ENCODE data around the gene FOXP1.

FOXP1 gene

GRCh38 chr3:70919091-70919490 is 664.4 kb downstream of the FOXP1 start:
- DNase-seq, result no peak

- no peak for DNase-seq
Measured at GRCh38 chr3:70916375-70917055, 667.0 kb downstream of the FOXP1 start.

- DNase-seq, result no peak
Measured at GRCh38 chr3:70914862-70915261, 668.7 kb downstream of the FOXP1 start.

GRCh38 chr3:70911719-70912118 is 671.8 kb downstream of the FOXP1 start:
- DNase-seq, result no peak

- no peak for DNase-seq
Measured at GRCh38 chr3:70905491-70905890, 678.0 kb downstream of the FOXP1 start.

Measured in femur (tissue), 1 donor.